ENCODE measurements around the gene OSBPL3.

The OSBPL3 gene

GRCh38 chr7:24869572-24869971 lies 110.4 kb downstream of the OSBPL3 start:
- peaks cover 57% of the 10 kb centered on the region for H3K36me3 Mint-ChIP-seq (ENCODE audit: low read depth)
- peaks cover 64% of the 10 kb centered on the region for H3K4me1 Mint-ChIP-seq (ENCODE audit: low read depth)
- no peak overlapping the region for H3K4me3 Mint-ChIP-seq
- H3K9me3 Mint-ChIP-seq, result no peaks in the 10 kb centered on the region
- no peaks in the 10 kb centered on the region for H3K27me3 Mint-ChIP-seq
- peak overlapping the region; percentile 3 for H3K27ac Mint-ChIP-seq

- Mint-ChIP-seq H3K27me3 (no peaks in the 10 kb centered on the region), H3K27ac (no peak overlapping the region), H3K4me3 (no peak overlapping the region), H3K9me3 (no peaks in the 10 kb centered on the region), H3K36me3 (ENCODE audit: low read depth) (peaks cover 66% of the 10 kb centered on the region), H3K4me1 (ENCODE audit: low read depth) (peaks cover 67% of the 10 kb centered on the region)
These were observed 111.2 kb downstream of the OSBPL3 start for GRCh38 chr7:24868741-24869140.

- Mint-ChIP-seq H3K4me3 (peak overlapping the region; percentile 64), H3K27me3 (no peaks in the 10 kb centered on the region), H3K36me3 (ENCODE audit: low read depth) (peaks cover 83% of the 10 kb centered on the region), H3K27ac (peak overlapping the region; percentile 97), H3K4me1 (ENCODE audit: low read depth) (peaks cover 55% of the 10 kb centered on the region), H3K9me3 (no peaks in the 10 kb centered on the region)
These were observed 113.9 kb downstream of the OSBPL3 start for GRCh38 chr7:24866004-24866615.

DNA sequence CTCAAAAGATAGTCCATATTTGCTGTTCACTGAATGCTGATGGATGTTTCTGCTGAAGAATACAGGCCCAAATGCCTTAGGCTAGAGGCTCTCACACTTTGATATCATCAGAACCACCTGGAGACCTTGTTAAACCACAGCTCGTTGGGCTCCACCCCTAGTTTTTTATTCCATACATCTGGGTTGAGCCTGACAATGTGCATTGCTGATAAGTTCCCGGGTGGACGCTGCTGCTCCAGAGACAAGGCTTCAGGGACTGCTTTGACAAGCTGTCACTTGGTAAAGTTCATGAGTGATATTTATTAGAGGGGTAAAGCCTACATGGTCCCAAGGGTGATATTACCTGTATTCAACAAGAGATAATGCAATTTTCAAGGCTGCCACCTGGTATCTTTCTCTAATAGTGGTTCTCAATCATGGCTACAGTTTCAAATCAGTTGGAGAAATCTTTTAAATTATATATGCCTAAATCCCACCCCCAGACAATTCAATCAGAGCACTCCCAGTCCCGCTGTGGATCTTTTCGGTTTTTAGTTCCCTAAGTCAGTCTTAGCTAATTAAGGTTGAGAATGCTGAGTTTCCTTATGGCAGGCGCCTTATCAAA lies 115.7 kb downstream of the OSBPL3 start:
- H3K9me3 Mint-ChIP-seq, result no peaks in the 10 kb centered on the region
- no peak overlapping the region for H3K27ac Mint-ChIP-seq
- no peaks in the 10 kb centered on the region for H3K27me3 Mint-ChIP-seq
- H3K36me3 Mint-ChIP-seq (ENCODE audit: low read depth), result peaks cover 82% of the 10 kb centered on the region
- peaks cover 40% of the 10 kb centered on the region for H3K4me1 Mint-ChIP-seq (ENCODE audit: low read depth)
- H3K4me3 Mint-ChIP-seq, result no peak overlapping the region

GRCh38 chr7:24863626-24864025 lies 116.4 kb downstream of the OSBPL3 start:
- peaks cover 84% of the 10 kb centered on the region for H3K36me3 Mint-ChIP-seq (ENCODE audit: low read depth)
- H3K4me3 Mint-ChIP-seq, result no peak overlapping the region
- H3K27me3 Mint-ChIP-seq, result no peaks in the 10 kb centered on the region
- H3K4me1 Mint-ChIP-seq (ENCODE audit: low read depth), result peaks cover 40% of the 10 kb centered on the region
- no peak overlapping the region for H3K27ac Mint-ChIP-seq
- no peaks in the 10 kb centered on the region for H3K9me3 Mint-ChIP-seq

DNA sequence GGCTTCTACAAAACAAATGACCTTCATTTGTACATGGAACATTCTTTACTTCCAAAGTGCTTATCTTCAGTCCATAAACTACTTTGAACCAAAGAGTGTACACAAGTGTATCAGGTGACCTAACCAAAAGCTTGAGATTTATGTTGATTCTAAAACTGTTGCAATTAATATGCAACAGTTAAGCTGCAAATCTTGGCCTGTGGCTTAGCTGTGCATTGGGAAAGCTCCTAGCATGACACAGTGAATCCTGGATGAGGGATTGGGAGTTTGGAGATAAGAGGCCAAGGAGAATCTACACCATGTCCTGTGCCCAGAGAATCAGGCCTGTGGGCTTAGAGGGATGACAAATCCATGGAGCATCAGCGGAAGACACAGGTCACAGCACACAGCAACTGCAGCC lies 117.5 kb downstream of the OSBPL3 start:
- no peaks in the 10 kb centered on the region for H3K9me3 Mint-ChIP-seq
- H3K4me3 Mint-ChIP-seq, result no peak overlapping the region
- H3K27ac Mint-ChIP-seq, result no peak overlapping the region
- H3K4me1 Mint-ChIP-seq (ENCODE audit: low read depth), result peaks cover 37% of the 10 kb centered on the region
- H3K36me3 Mint-ChIP-seq (ENCODE audit: low read depth), result peaks cover 87% of the 10 kb centered on the region
- H3K27me3 Mint-ChIP-seq, result no peaks in the 10 kb centered on the region

DNA sequence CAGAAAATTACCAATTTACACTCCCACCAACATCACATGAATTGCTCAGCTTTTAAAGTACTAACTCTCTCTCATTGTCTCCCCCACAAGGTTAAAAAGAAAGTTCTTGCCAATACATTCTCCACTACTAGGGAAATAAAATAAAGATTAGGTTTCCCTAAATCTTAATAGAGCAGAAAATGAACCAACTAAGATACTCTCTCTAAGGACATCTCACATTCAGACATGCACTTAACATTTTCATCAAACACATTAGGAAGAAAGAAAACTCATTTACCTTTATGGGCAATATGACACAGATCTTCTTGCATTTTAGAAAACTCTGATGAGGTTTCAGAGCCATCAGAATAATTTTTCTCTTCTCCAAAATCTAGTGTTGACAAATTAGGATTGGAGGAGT lies 118.6 kb downstream of the OSBPL3 start:
- Mint-ChIP-seq H3K4me3 (no peak overlapping the region), H3K9me3 (no peaks in the 10 kb centered on the region), H3K36me3 (ENCODE audit: low read depth) (peaks cover 89% of the 10 kb centered on the region), H3K27ac (no peak overlapping the region), H3K27me3 (no peaks in the 10 kb centered on the region), H3K4me1 (ENCODE audit: low read depth) (peaks cover 27% of the 10 kb centered on the region)

DNA sequence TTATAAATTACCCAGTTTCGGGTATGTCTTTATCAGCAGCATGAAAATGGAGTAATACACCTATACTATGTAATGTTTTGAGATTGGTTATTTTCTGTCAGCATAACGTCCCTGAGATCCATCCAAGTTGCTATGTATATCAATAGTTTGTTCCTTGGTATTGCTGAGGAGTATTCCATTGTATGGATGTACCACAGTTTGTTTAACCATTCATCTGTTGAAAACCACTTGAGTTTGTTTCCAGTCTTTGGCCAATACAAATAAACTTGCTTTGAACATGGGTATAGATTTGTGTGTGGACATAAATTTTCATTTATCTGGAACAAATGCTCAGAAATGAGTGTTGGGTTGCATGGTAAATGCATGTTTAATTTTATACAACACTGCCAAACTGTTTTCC lies 119.4 kb downstream of the OSBPL3 start:
- Mint-ChIP-seq H3K27ac (no peak overlapping the region), H3K4me1 (ENCODE audit: low read depth) (peaks cover 26% of the 10 kb centered on the region), H3K27me3 (no peaks in the 10 kb centered on the region), H3K4me3 (no peak overlapping the region), H3K36me3 (ENCODE audit: low read depth) (peaks cover 89% of the 10 kb centered on the region), H3K9me3 (no peaks in the 10 kb centered on the region)

DNA sequence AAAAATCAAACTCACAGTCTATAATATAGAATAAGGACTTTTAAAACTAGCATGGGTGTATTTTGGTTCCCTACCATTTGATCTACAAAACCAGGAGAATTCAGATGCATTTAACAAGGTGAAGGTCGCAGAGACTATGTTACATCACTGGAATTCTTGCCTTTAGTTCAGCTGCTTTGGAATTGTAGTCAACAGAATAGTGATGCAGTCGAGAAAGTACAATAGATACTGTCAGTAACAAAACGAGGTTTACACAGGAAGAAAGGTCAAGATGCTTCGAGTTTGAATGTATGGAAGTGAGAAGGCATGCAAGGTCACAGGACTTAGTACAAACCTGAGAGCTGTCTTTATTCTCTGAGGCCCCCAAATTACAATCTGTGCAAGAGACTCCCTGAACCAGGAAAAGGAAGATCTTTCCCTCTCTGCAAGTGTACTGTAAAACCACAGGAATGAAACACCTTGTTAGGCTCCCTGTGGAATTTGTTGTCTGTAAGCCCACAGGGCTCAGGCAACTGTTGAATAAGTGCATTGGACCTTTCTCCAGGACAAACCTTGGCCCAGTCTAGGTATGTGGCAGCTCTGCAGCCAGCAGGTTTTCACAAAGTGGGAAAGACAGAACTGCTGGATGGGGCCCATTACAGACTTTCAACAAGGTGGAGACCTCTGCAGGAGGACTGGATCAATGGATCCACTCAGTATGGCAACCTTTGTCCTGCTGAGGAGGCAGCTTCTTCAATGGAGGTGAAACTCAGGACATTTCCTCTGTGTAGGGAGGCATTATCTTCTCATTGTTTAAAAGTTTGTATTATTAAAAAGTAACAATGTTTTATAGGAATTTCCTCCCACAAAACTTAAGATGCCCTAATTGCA lies 121.6 kb downstream of the OSBPL3 start:
- no peak overlapping the region for H3K27ac Mint-ChIP-seq
- no peak overlapping the region for H3K4me3 Mint-ChIP-seq
- no peaks in the 10 kb centered on the region for H3K9me3 Mint-ChIP-seq
- no peaks in the 10 kb centered on the region for H3K27me3 Mint-ChIP-seq
- peaks cover 85% of the 10 kb centered on the region for H3K36me3 Mint-ChIP-seq (ENCODE audit: low read depth)
- peaks cover 7% of the 10 kb centered on the region for H3K4me1 Mint-ChIP-seq (ENCODE audit: low read depth)

DNA sequence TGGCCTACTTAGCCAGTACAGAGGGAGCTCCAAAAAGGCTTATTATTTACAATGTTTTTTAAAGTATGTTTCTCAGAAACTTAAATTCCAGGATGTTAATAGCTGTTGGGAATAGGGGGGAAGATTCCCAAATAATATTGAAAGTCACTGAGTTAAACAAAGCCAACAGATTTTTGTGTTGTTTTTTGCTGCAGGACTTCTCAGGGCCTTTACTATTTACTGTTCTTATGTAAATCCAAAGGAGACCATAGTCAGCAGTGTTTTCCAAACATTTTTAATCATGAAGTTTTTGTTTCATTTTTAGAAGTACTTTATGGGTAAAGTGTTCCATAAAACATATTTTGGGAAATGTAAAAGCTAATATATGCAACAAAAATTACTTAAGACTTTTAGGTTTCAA lies 122.4 kb downstream of the OSBPL3 start:
- H3K4me3 Mint-ChIP-seq, result no peak overlapping the region
- H3K36me3 Mint-ChIP-seq (ENCODE audit: low read depth), result peaks cover 81% of the 10 kb centered on the region
- peaks cover 8% of the 10 kb centered on the region for H3K4me1 Mint-ChIP-seq (ENCODE audit: low read depth)
- H3K27ac Mint-ChIP-seq, result no peak overlapping the region
- no peaks in the 10 kb centered on the region for H3K27me3 Mint-ChIP-seq
- no peaks in the 10 kb centered on the region for H3K9me3 Mint-ChIP-seq

- H3K36me3 Mint-ChIP-seq (ENCODE audit: low read depth), result peaks cover 83% of the 10 kb centered on the region
- H3K27ac Mint-ChIP-seq, result no peak overlapping the region
- no peak overlapping the region for H3K4me3 Mint-ChIP-seq
- H3K4me1 Mint-ChIP-seq (ENCODE audit: low read depth), result peaks cover 27% of the 10 kb centered on the region
- no peaks in the 10 kb centered on the region for H3K9me3 Mint-ChIP-seq
- no peaks in the 10 kb centered on the region for H3K27me3 Mint-ChIP-seq
These were observed 125.1 kb downstream of the OSBPL3 start for GRCh38 chr7:24854866-24855265.

DNA sequence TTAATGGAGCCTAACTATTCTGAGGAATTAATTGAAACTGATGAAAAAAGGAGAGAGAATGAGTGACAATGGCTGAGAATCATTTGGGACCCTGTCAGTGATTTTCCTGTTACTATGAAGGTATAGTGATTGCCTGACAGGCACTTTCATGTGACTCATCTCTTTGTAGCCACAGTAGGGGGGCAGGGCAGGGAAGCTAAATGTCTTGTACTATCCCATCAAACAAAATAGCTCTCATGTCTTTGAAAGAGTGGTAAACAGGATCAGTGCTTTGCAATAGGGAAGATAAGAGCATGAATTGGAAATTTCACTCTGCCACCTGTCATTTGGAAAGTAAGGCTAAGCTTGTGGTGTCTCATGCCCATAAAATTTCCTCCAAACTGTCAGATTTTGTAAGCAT lies 128.2 kb downstream of the OSBPL3 start:
- no peak overlapping the region for H3K27ac Mint-ChIP-seq

GRCh38 chr7:24848878-24849277 lies 131.1 kb downstream of the OSBPL3 start:
- no peak overlapping the region for H3K4me3 Mint-ChIP-seq
- H3K9me3 Mint-ChIP-seq, result no peaks in the 10 kb centered on the region
- H3K4me1 Mint-ChIP-seq (ENCODE audit: low read depth), result peaks cover 20% of the 10 kb centered on the region
- H3K27ac Mint-ChIP-seq, result no peak overlapping the region
- no peaks in the 10 kb centered on the region for H3K27me3 Mint-ChIP-seq
- H3K36me3 Mint-ChIP-seq (ENCODE audit: low read depth), result peaks cover 68% of the 10 kb centered on the region

More for the DNA sequence above, 128.2 kb downstream of the OSBPL3 start:
- Mint-ChIP-seq H3K4me1 (ENCODE audit: low read depth) (peaks cover 27% of the 10 kb centered on the region), H3K36me3 (ENCODE audit: low read depth) (peaks cover 84% of the 10 kb centered on the region), H3K9me3 (no peaks in the 10 kb centered on the region), H3K27me3 (no peaks in the 10 kb centered on the region), H3K4me3 (no peak overlapping the region)

- peaks cover 65% of the 10 kb centered on the region for H3K36me3 Mint-ChIP-seq (ENCODE audit: low read depth)
- H3K27me3 Mint-ChIP-seq, result no peaks in the 10 kb centered on the region
- H3K9me3 Mint-ChIP-seq, result no peaks in the 10 kb centered on the region
- no peak overlapping the region for H3K4me3 Mint-ChIP-seq
- H3K27ac Mint-ChIP-seq, result no peak overlapping the region
- H3K4me1 Mint-ChIP-seq (ENCODE audit: low read depth), result peaks cover 25% of the 10 kb centered on the region
These were observed 132.2 kb downstream of the OSBPL3 start for GRCh38 chr7:24847754-24848153.

DNA sequence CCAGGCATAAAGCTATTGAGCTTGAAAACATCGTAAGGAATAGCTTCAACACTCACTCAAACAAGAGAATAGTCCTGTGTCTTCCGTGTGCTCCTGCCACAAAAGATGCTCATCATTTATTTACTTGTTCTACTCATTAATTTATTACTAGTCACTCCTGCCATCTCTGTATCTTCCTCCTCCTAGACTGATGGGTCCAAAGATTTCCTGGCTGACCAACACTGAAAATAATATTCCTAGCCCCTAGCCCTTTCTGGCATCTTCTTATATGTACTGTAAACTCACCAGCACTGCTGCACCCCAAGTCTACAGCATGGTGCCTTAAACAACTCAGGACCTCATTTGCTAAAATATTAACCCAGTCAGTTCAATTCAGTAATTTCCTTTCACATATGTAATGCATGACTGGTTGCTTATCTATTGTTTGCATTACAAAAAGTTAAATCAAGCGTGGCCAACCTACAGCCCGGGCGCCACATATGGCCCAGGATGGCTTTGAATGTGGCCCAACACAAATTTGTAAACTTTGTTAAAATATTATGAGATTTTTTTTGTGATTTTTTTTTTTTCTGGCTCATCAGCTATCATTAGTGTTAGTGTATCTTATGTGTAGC lies 136.1 kb downstream of the OSBPL3 start:
- Mint-ChIP-seq H3K27me3 (no peaks in the 10 kb centered on the region), H3K4me1 (ENCODE audit: low read depth) (peaks cover 21% of the 10 kb centered on the region), H3K36me3 (ENCODE audit: low read depth) (peaks cover 60% of the 10 kb centered on the region), H3K4me3 (no peak overlapping the region), H3K9me3 (no peaks in the 10 kb centered on the region), H3K27ac (no peak overlapping the region)
